ENCODE measurements around the gene SLC22A3. TPM values are rescaled to one million over a fixed set of nuclear protein-coding genes. Genes with fewer than 3 reads are reported as not detected.
"Not testable (repeated sequence)": the region's sequence is repeated elsewhere in the genome, so short reads cannot be mapped to it uniquely, and the experiment has no call there.

Gene SLC22A3
- total RNA-seq (0.67 TPM), polyA plus RNA-seq (1 to 10 TPM in 3 of 4 donors, under 1 TPM in 1; 0.41 to 1.9 (median 1.1) TPM)

GRCh38 chr6:160348223-160349019 is at the start of gene SLC22A3:
Gene SLC22A3, plus strand, starts transcription at chr6:160348378. Its CDS starts 42 bp downstream, at chr6:160348420.
- Mint-ChIP-seq H3K4me3 (peak within 1 kb of the TSS; percentile 73 to 86 (median 76)), H3K27me3 (peaks cover 71% of the 10 kb centered on the region), H3K9me3 (peaks cover 0 to 2% (median 0%) of the 10 kb centered on the region in 7 donors), H3K4me1 (peaks cover 0 to 20% (median 5%) of the 10 kb centered on the region in 4 donors), H3K36me3 (peaks cover 4% of the 10 kb centered on the region), H3K27ac (no peak within 1 kb of the TSS)
- ATAC-seq (ENCODE audit: low read depth in 2 of 2): no peak
- H3K27ac ChIP-seq (ENCODE audit: insufficient read depth, low read length, poor library complexity, severe bottlenecking): no peak within 1 kb of the TSS
- H3K9me3 ChIP-seq (ENCODE audit: control insufficient read depth in 2 of 2, low read length in 2 of 2): no peaks in the 10 kb centered on the region
- H3K4me3 ChIP-seq (ENCODE audit: low read depth, low read length): no peak within 1 kb of the TSS
- peak in 1 of 3 donors; percentile 2 for DNase-seq
- H3K36me3 ChIP-seq (ENCODE audit: control insufficient read depth, insufficient read depth, low read length): no peaks in the 10 kb centered on the region
- H3K4me1 ChIP-seq (ENCODE audit: control insufficient read depth, insufficient read depth, low read length, poor library complexity, severe bottlenecking): peaks cover 7% of the 10 kb centered on the region
- H3K27me3 ChIP-seq (ENCODE audit: control insufficient read depth, insufficient read depth, low read length): peaks cover 10% of the 10 kb centered on the region

GRCh38 chr6:160299559-160299958 is 48.6 kb upstream of the SLC22A3 start:
- no peak for ATAC-seq (ENCODE audit: low read depth in 2 of 2)

GRCh38 chr6:160300076-160300695 is 48.0 kb upstream of the SLC22A3 start:
- H3K36me3 Mint-ChIP-seq: no peaks in the 10 kb centered on the region
- peaks cover 0 to 5% (median 0%) of the 10 kb centered on the region in 7 donors for H3K9me3 Mint-ChIP-seq
- no peaks in the 10 kb centered on the region for H3K36me3 ChIP-seq (ENCODE audit: control insufficient read depth, insufficient read depth, low read length)
- H3K9me3 ChIP-seq (ENCODE audit: control insufficient read depth in 2 of 2, low read length in 2 of 2): no peaks in the 10 kb centered on the region
- peaks cover 6% of the 10 kb centered on the region for H3K27me3 ChIP-seq (ENCODE audit: control insufficient read depth, insufficient read depth, low read length)
- H3K4me1 Mint-ChIP-seq: no peaks in the 10 kb centered on the region
- DNase-seq: no peak
- H3K27me3 Mint-ChIP-seq: no peaks in the 10 kb centered on the region
- no peak overlapping the region for H3K27ac Mint-ChIP-seq
- H3K4me3 Mint-ChIP-seq: no peak overlapping the region
- ATAC-seq (ENCODE audit: low read depth in 2 of 2): no peak
- H3K4me1 ChIP-seq (ENCODE audit: control insufficient read depth, insufficient read depth, low read length, poor library complexity, severe bottlenecking): no peaks in the 10 kb centered on the region
- H3K27ac ChIP-seq (ENCODE audit: insufficient read depth, low read length, poor library complexity, severe bottlenecking): no peak overlapping the region
- no peak overlapping the region for H3K4me3 ChIP-seq (ENCODE audit: low read depth, low read length)

More at GRCh38 chr6:160299559-160299958, 48.6 kb upstream of the SLC22A3 start:
- no peaks in the 10 kb centered on the region for H3K36me3 ChIP-seq (ENCODE audit: control insufficient read depth, insufficient read depth, low read length)
- Mint-ChIP-seq H3K36me3 (no peaks in the 10 kb centered on the region), H3K4me1 (no peaks in the 10 kb centered on the region), H3K9me3 (peaks cover 0 to 3% (median 0%) of the 10 kb centered on the region in 7 donors), H3K4me3 (no peak overlapping the region), H3K27me3 (no peaks in the 10 kb centered on the region), H3K27ac (no peak overlapping the region)
- peaks cover 6% of the 10 kb centered on the region for H3K27me3 ChIP-seq (ENCODE audit: control insufficient read depth, insufficient read depth, low read length)
- no peak overlapping the region for H3K4me3 ChIP-seq (ENCODE audit: low read depth, low read length)
- H3K4me1 ChIP-seq (ENCODE audit: control insufficient read depth, insufficient read depth, low read length, poor library complexity, severe bottlenecking): no peaks in the 10 kb centered on the region
- DNase-seq: no peak
- no peak overlapping the region for H3K27ac ChIP-seq (ENCODE audit: insufficient read depth, low read length, poor library complexity, severe bottlenecking)
- no peaks in the 10 kb centered on the region for H3K9me3 ChIP-seq (ENCODE audit: control insufficient read depth in 2 of 2, low read length in 2 of 2)

GRCh38 chr6:160301339-160301738 is 46.8 kb upstream of the SLC22A3 start:
- Mint-ChIP-seq H3K27ac (no peak overlapping the region), H3K4me3 (no peak overlapping the region), H3K4me1 (no peaks in the 10 kb centered on the region), H3K27me3 (peaks cover 4% of the 10 kb centered on the region), H3K36me3 (no peaks in the 10 kb centered on the region), H3K9me3 (peaks cover 0 to 5% (median 0%) of the 10 kb centered on the region in 7 donors)
- H3K27ac ChIP-seq (ENCODE audit: insufficient read depth, low read length, poor library complexity, severe bottlenecking): no peak overlapping the region
- H3K9me3 ChIP-seq (ENCODE audit: control insufficient read depth in 2 of 2, low read length in 2 of 2): no peaks in the 10 kb centered on the region
- H3K4me3 ChIP-seq (ENCODE audit: low read depth, low read length): no peak overlapping the region
- no peak for ATAC-seq (ENCODE audit: low read depth in 2 of 2)
- DNase-seq: no peak
- H3K36me3 ChIP-seq (ENCODE audit: control insufficient read depth, insufficient read depth, low read length): no peaks in the 10 kb centered on the region
- H3K27me3 ChIP-seq (ENCODE audit: control insufficient read depth, insufficient read depth, low read length): no peaks in the 10 kb centered on the region
- H3K4me1 ChIP-seq (ENCODE audit: control insufficient read depth, insufficient read depth, low read length, poor library complexity, severe bottlenecking): no peaks in the 10 kb centered on the region

- H3K27me3 ChIP-seq (ENCODE audit: control insufficient read depth, insufficient read depth, low read length); H3K36me3 ChIP-seq (ENCODE audit: control insufficient read depth, insufficient read depth, low read length); ATAC-seq (ENCODE audit: low read depth in 2 of 2); H3K36me3 Mint-ChIP-seq; H3K27ac ChIP-seq (ENCODE audit: insufficient read depth, low read length, poor library complexity, severe bottlenecking); H3K27me3 Mint-ChIP-seq; H3K9me3 ChIP-seq (ENCODE audit: control insufficient read depth in 2 of 2, low read length in 2 of 2); H3K4me1 Mint-ChIP-seq; H3K9me3 Mint-ChIP-seq; DNase-seq; H3K4me3 ChIP-seq (ENCODE audit: low read depth, low read length); H3K4me1 ChIP-seq (ENCODE audit: control insufficient read depth, insufficient read depth, low read length, poor library complexity, severe bottlenecking); H3K4me3 Mint-ChIP-seq: not testable (repeated sequence)
- peak overlapping the region in 1 of 3 donors; percentile 20 for H3K27ac Mint-ChIP-seq
Observed at GRCh38 chr6:160302431-160303082, 45.6 kb upstream of the SLC22A3 start.

- Histone ChIP-seq H3K9me3 (ENCODE audit: control insufficient read depth in 2 of 2, low read length in 2 of 2) (no peaks in the 10 kb centered on the region), H3K4me1 (ENCODE audit: control insufficient read depth, insufficient read depth, low read length, poor library complexity, severe bottlenecking) (no peaks in the 10 kb centered on the region), H3K4me3 (ENCODE audit: low read depth, low read length) (no peak overlapping the region), H3K27ac (ENCODE audit: insufficient read depth, low read length, poor library complexity, severe bottlenecking) (no peak overlapping the region), H3K36me3 (ENCODE audit: control insufficient read depth, insufficient read depth, low read length) (no peaks in the 10 kb centered on the region), H3K27me3 (ENCODE audit: control insufficient read depth, insufficient read depth, low read length) (peaks cover 1% of the 10 kb centered on the region)
- Mint-ChIP-seq H3K27me3 (peaks cover 13% of the 10 kb centered on the region), H3K9me3 (peaks cover 0 to 13% (median 2%) of the 10 kb centered on the region in 7 donors), H3K27ac (no peak overlapping the region), H3K4me3 (no peak overlapping the region), H3K36me3 (no peaks in the 10 kb centered on the region), H3K4me1 (no peaks in the 10 kb centered on the region)
- ATAC-seq (ENCODE audit: low read depth in 2 of 2): no peak
- no peak for DNase-seq
Observed at GRCh38 chr6:160303806-160304205, 44.4 kb upstream of the SLC22A3 start.

- DNase-seq: no peak
- H3K4me1 Mint-ChIP-seq: no peaks in the 10 kb centered on the region
- H3K27me3 ChIP-seq (ENCODE audit: control insufficient read depth, insufficient read depth, low read length): peaks cover 3% of the 10 kb centered on the region
- H3K27ac Mint-ChIP-seq: no peak overlapping the region
- H3K27me3 Mint-ChIP-seq: peaks cover 13% of the 10 kb centered on the region
- H3K36me3 ChIP-seq (ENCODE audit: control insufficient read depth, insufficient read depth, low read length): no peaks in the 10 kb centered on the region
- H3K4me1 ChIP-seq (ENCODE audit: control insufficient read depth, insufficient read depth, low read length, poor library complexity, severe bottlenecking): no peaks in the 10 kb centered on the region
- H3K4me3 ChIP-seq (ENCODE audit: low read depth, low read length): no peak overlapping the region
- ATAC-seq (ENCODE audit: low read depth in 2 of 2): no peak
- H3K9me3 ChIP-seq (ENCODE audit: control insufficient read depth in 2 of 2, low read length in 2 of 2): peaks cover 0 to 9% of the 10 kb centered on the region in 2 experiments
- no peak overlapping the region for H3K27ac ChIP-seq (ENCODE audit: insufficient read depth, low read length, poor library complexity, severe bottlenecking)
- no peaks in the 10 kb centered on the region for H3K36me3 Mint-ChIP-seq
- H3K9me3 Mint-ChIP-seq: peaks cover 5 to 19% (median 9%) of the 10 kb centered on the region in 7 donors
- H3K4me3 Mint-ChIP-seq: no peak overlapping the region
Observed at GRCh38 chr6:160305926-160306713, 42.1 kb upstream of the SLC22A3 start.
